Neuron (in vitro differentiated cells): Measurements from ENCODE around the gene MEAF6.
"Not testable (repeated sequence)": the region's sequence is repeated elsewhere in the genome, so short reads cannot be mapped to it uniquely, and the experiment has no call there.

Source experiments
- H2AFZ ChIP-seq: one replicate; pipeline ENCODE4 v1.6.1; 2013; ENCODE audit warnings: low read depth, mild to moderate bottlenecking, inconsistent platforms, low read length, moderate library complexity
- H3K27me3 ChIP-seq: one replicate; pipeline ENCODE4 v1.6.1; 2013; ENCODE audit warnings: low read length; ENCODE audit not compliant: insufficient read depth
- H3K36me3 ChIP-seq: one replicate; pipeline ENCODE4 v1.6.1; 2013; ENCODE audit warnings: low read length; ENCODE audit not compliant: insufficient read depth
- H3K4me1 ChIP-seq: one replicate; pipeline ENCODE4 v1.6.1; 2013; ENCODE audit warnings: low read length; ENCODE audit not compliant: insufficient read depth
- H3K4me3 ChIP-seq: 2 replicates; pipeline ENCODE4 v1.5.1; 2013; ENCODE audit warnings: mild to moderate bottlenecking, low read length, moderate library complexity
- H3K9me3 ChIP-seq: one replicate; pipeline ENCODE4 v1.6.1; 2013; ENCODE audit warnings: low read length

The MEAF6 gene

GRCh38 chr1:37514350-37515184 is at the start of gene MEAF6:
Gene MEAF6, minus strand, starts transcription at chr1:37514766. Its CDS starts 20 bp downstream, at chr1:37514746.
- Histone ChIP-seq H3K9me3 (no peaks in the 10 kb centered on the region), H3K4me1 (peaks cover 16% of the 10 kb centered on the region), H3K4me3 (peak within 1 kb of the TSS; percentile 56), H3K36me3 (peaks cover 19% of the 10 kb centered on the region), H3K27me3 (no peaks in the 10 kb centered on the region), H2AFZ (peak within 1 kb of the TSS; percentile 69)

GRCh38 chr1:37562984-37563383 is 48.4 kb upstream of the MEAF6 start:
- no peak overlapping the region for H2AFZ ChIP-seq
- peaks cover 65% of the 10 kb centered on the region for H3K36me3 ChIP-seq
- no peaks in the 10 kb centered on the region for H3K9me3 ChIP-seq
- H3K4me3 ChIP-seq = no peak overlapping the region
- H3K4me1 ChIP-seq = no peaks in the 10 kb centered on the region
- no peaks in the 10 kb centered on the region for H3K27me3 ChIP-seq

GRCh38 chr1:37561133-37562132 is 46.9 kb upstream of the MEAF6 start:
- Histone ChIP-seq H3K36me3 (peaks cover 49% of the 10 kb centered on the region), H3K4me3 (no peak overlapping the region), H3K27me3 (no peaks in the 10 kb centered on the region), H3K9me3 (no peaks in the 10 kb centered on the region), H3K4me1 (peaks cover 9% of the 10 kb centered on the region), H2AFZ (no peak overlapping the region)

GRCh38 chr1:37560401-37561132 is 46.0 kb upstream of the MEAF6 start:
- Histone ChIP-seq H2AFZ (no peak overlapping the region), H3K4me3 (no peak overlapping the region), H3K36me3 (peaks cover 41% of the 10 kb centered on the region), H3K27me3 (no peaks in the 10 kb centered on the region), H3K4me1 (peaks cover 12% of the 10 kb centered on the region), H3K9me3 (no peaks in the 10 kb centered on the region)

GRCh38 chr1:37559957-37560379 is 45.4 kb upstream of the MEAF6 start:
- Histone ChIP-seq H3K36me3 (peaks cover 35% of the 10 kb centered on the region), H3K4me1 (peaks cover 12% of the 10 kb centered on the region)
- not testable (repeated sequence) for H3K4me3 ChIP-seq, H2AFZ ChIP-seq, H3K9me3 ChIP-seq, H3K27me3 ChIP-seq

GRCh38 chr1:37559080-37559479 is 44.5 kb upstream of the MEAF6 start:
- Histone ChIP-seq H2AFZ (no peak overlapping the region), H3K27me3 (no peaks in the 10 kb centered on the region), H3K4me3 (no peak overlapping the region), H3K9me3 (no peaks in the 10 kb centered on the region), H3K36me3 (peaks cover 30% of the 10 kb centered on the region), H3K4me1 (peaks cover 12% of the 10 kb centered on the region)

GRCh38 chr1:37558411-37558810 is 43.8 kb upstream of the MEAF6 start:
- Histone ChIP-seq H3K4me1 (peaks cover 14% of the 10 kb centered on the region), H3K4me3 (no peak overlapping the region), H3K9me3 (no peaks in the 10 kb centered on the region), H2AFZ (no peak overlapping the region), H3K27me3 (no peaks in the 10 kb centered on the region), H3K36me3 (peaks cover 30% of the 10 kb centered on the region)

- peak overlapping the region; percentile 71 for H3K4me3 ChIP-seq
- no peaks in the 10 kb centered on the region for H3K27me3 ChIP-seq
These were observed 42.8 kb upstream of the MEAF6 start for GRCh38 chr1:37557402-37557801.

GRCh38 chr1:37556712-37557196 is 42.2 kb upstream of the MEAF6 start, which contains the start of gene DNALI1:
Gene DNALI1, plus strand, starts transcription at chr1:37556940. Its CDS starts 55 bp downstream, at chr1:37556995.
- Histone ChIP-seq H3K9me3 (no peaks in the 10 kb centered on the region), H3K4me3 (peak within 1 kb of the TSS; percentile 71), H2AFZ (peak within 1 kb of the TSS; percentile 50), H3K36me3 (peaks cover 23% of the 10 kb centered on the region), H3K27me3 (no peaks in the 10 kb centered on the region), H3K4me1 (peaks cover 25% of the 10 kb centered on the region)

More at GRCh38 chr1:37557402-37557801, 42.8 kb upstream of the MEAF6 start:
- no peaks in the 10 kb centered on the region for H3K9me3 ChIP-seq
- peaks cover 24% of the 10 kb centered on the region for H3K4me1 ChIP-seq
- peaks cover 22% of the 10 kb centered on the region for H3K36me3 ChIP-seq
- peak overlapping the region; percentile 50 for H2AFZ ChIP-seq

GRCh38 chr1:37553927-37554808 is 39.6 kb upstream of the MEAF6 start, which contains the start of gene SNIP1:
Gene SNIP1, minus strand, starts transcription at chr1:37554293. Its CDS starts 64 bp downstream, at chr1:37554229.
- Histone ChIP-seq H3K36me3 (peaks cover 23% of the 10 kb centered on the region), H3K4me1 (peaks cover 25% of the 10 kb centered on the region), H3K4me3 (peak within 1 kb of the TSS; percentile 89), H2AFZ (peak within 1 kb of the TSS; percentile 37), H3K9me3 (no peaks in the 10 kb centered on the region), H3K27me3 (no peaks in the 10 kb centered on the region)

- H2AFZ ChIP-seq = peak overlapping the region; percentile 37
These were observed 39.0 kb upstream of the MEAF6 start for GRCh38 chr1:37553598-37553926.

More at GRCh38 chr1:37553598-37553926, 39.0 kb upstream of the MEAF6 start:
- peaks cover 25% of the 10 kb centered on the region for H3K4me1 ChIP-seq
- H3K27me3 ChIP-seq = no peaks in the 10 kb centered on the region
- H3K4me3 ChIP-seq = peak overlapping the region; percentile 89
- no peaks in the 10 kb centered on the region for H3K9me3 ChIP-seq
- peaks cover 23% of the 10 kb centered on the region for H3K36me3 ChIP-seq
